ENCODE data around the gene ALG5. TPM values are rescaled to one million over a fixed set of nuclear protein-coding genes. Genes with fewer than 3 reads are reported as not detected.
A peak's percentile ranks its signal among the peaks of the same experiment; 100 is the strongest.

The ALG5 gene
- total RNA-seq, 1 donor from 2014 or later, result 37.5 TPM

- DNase-seq (ENCODE audit: low read depth), result peak; percentile 40
Measured at GRCh38 chr13:36979361-36980050, 19.6 kb downstream of the ALG5 start.

GRCh38 chr13:36975172-36975571, 24.0 kb downstream of the ALG5 start:
- no peak for DNase-seq (ENCODE audit: low read depth)

GRCh38 chr13:36973621-36974295, 25.4 kb downstream of the ALG5 start:
- DNase-seq (ENCODE audit: low read depth), result no peak

GRCh38 chr13:36973009-36973408, 26.1 kb downstream of the ALG5 start:
- DNase-seq (ENCODE audit: low read depth), result no peak

GRCh38 chr13:36966404-36966803, 32.7 kb downstream of the ALG5 start:
- DNase-seq (ENCODE audit: low read depth), result peak; percentile 52

GRCh38 chr13:36965767-36966166, 33.4 kb downstream of the ALG5 start:
- peak; percentile 89 for DNase-seq (ENCODE audit: low read depth)

GRCh38 chr13:36959456-36960116, 39.6 kb downstream of the ALG5 start:
- no peak for DNase-seq (ENCODE audit: low read depth)

- DNase-seq (ENCODE audit: low read depth), result no peak
Measured at GRCh38 chr13:36954542-36954941, 44.6 kb downstream of the ALG5 start.

- no peak for DNase-seq (ENCODE audit: low read depth)
Measured at GRCh38 chr13:36950920-36951319, 48.2 kb downstream of the ALG5 start.

- DNase-seq (ENCODE audit: low read depth), result no peak
Measured at GRCh38 chr13:36950330-36950729, 48.8 kb downstream of the ALG5 start.

- no peak for DNase-seq (ENCODE audit: low read depth)
Measured at GRCh38 chr13:36945078-36945477, 54.1 kb downstream of the ALG5 start.

- DNase-seq (ENCODE audit: low read depth), result no peak
Measured at GRCh38 chr13:36925603-36926002, 73.5 kb downstream of the ALG5 start.

GRCh38 chr13:36924001-36924400, 75.1 kb downstream of the ALG5 start:
- no peak for DNase-seq (ENCODE audit: low read depth)

GRCh38 chr13:36921631-36922301, 77.4 kb downstream of the ALG5 start:
- no peak for DNase-seq (ENCODE audit: low read depth)

- DNase-seq (ENCODE audit: low read depth), result no peak
Measured at GRCh38 chr13:36920616-36921185, 78.4 kb downstream of the ALG5 start.

- DNase-seq (ENCODE audit: low read depth), result no peak
Measured at GRCh38 chr13:36919833-36920615, 79.1 kb downstream of the ALG5 start, which contains the start of gene SMAD9. SMAD9 (minus strand) TSS chr13:36920238; CDS start chr13:36879689, 40,549 bp downstream.

GRCh38 chr13:36919171-36919832, 79.8 kb downstream of the ALG5 start:
- peak; percentile 16 for DNase-seq (ENCODE audit: low read depth)

GRCh38 chr13:36918246-36919131, 80.7 kb downstream of the ALG5 start:
- peak; percentile 78 for DNase-seq (ENCODE audit: low read depth)

- DNase-seq (ENCODE audit: low read depth), result no peak
Measured at GRCh38 chr13:36917311-36917710, 81.8 kb downstream of the ALG5 start.
